H1 (cell line): ENCODE results near the gene CALHM3. TPM values are rescaled to one million over a fixed set of nuclear protein-coding genes. Genes with fewer than 3 reads are reported as not detected.

Source experiments
- CTCF ChIA-PET: fragments of 300-600 bp; sonication (Branson Sonifier 250); formaldehyde crosslinking; loops from one replicate; lab custom pipeline; 2021; ENCODE audit not compliant: partially characterized antibody; lab: Charles Lee
- POLR2A ChIA-PET: fragments of 300-600 bp; sonication (Branson Sonifier 250); formaldehyde crosslinking; loops from one replicate; lab custom pipeline; 2021; ENCODE audit warnings: inconsistent platforms; ENCODE audit not compliant: partially characterized antibody; lab: Charles Lee
- DNase-seq, 2 experiments: peaks; one replicate each; pipeline versions ENCODE4 v3.0.0 to v3.0.0-alpha.2; 2010 to 2022; ENCODE audit warnings: low spot score in 2 of 2, low read depth in 1 of 2, mixed read lengths in 1 of 2
- FAIRE-seq: peaks from 2 replicates; lab custom pipeline; 2011; peaks lifted over from hg19 to GRCh38; lab: Jason Lieb, UNC
- H2AFZ ChIP-seq: 2 replicates; pipeline ENCODE4 v1.8.1; 2012; ENCODE audit warnings: low read length, inconsistent platforms
- H2AK5ac ChIP-seq: 2 replicates; pipeline ENCODE4 v1.6.1; 2013; ENCODE audit warnings: low read depth, low read length
- H2BK120ac ChIP-seq: replicated peaks from 2 replicates; pipeline ENCODE3; 2013; ENCODE audit warnings: low read depth, low read length, inconsistent platforms
- H2BK12ac ChIP-seq: 2 replicates; pipeline ENCODE4 v1.6.1; 2013; ENCODE audit warnings: low read depth, low read length
- H2BK15ac ChIP-seq: 2 replicates; pipeline ENCODE4 v1.6.1; 2013; ENCODE audit warnings: low read length
- H2BK20ac ChIP-seq: 2 replicates; pipeline ENCODE4 v1.6.1; 2013; ENCODE audit warnings: low read length
- H2BK5ac ChIP-seq: 2 replicates; pipeline ENCODE4 v1.6.1; 2013; ENCODE audit warnings: low read depth, low read length
- H3K14ac ChIP-seq: 2 replicates; pipeline ENCODE4 v1.6.1; 2013; ENCODE audit warnings: inconsistent platforms; ENCODE audit not compliant: insufficient read length
- H3K18ac ChIP-seq: 2 replicates; pipeline ENCODE4 v1.6.1; 2013; ENCODE audit warnings: low read length; ENCODE audit errors: extremely low read depth
- H3K23ac ChIP-seq: 2 replicates; pipeline ENCODE4 v1.6.1; 2013; ENCODE audit warnings: inconsistent platforms; ENCODE audit not compliant: insufficient read length
- H3K23me2 ChIP-seq: 2 replicates; pipeline ENCODE4 v1.6.1; 2013; ENCODE audit warnings: low read depth, low read length
- H3K27ac ChIP-seq: 2 replicates; pipeline ENCODE4 v1.6.1; 2011; ENCODE audit warnings: low read depth, low read length, inconsistent platforms
- H3K27me3 ChIP-seq, 4 experiments: replicated peaks in 1 of 4; 1 replicate in 1 of 4; 2 replicates in 3 of 4; pipeline versions ENCODE4 v1.6.1 to v1.8.1; 2011 to 2013; ENCODE audit warnings: low read length in 3 of 4, mild to moderate bottlenecking in 3 of 4, inconsistent platforms in 2 of 4, mixed read lengths in 2 of 4, moderate library complexity in 1 of 4; ENCODE audit not compliant: control insufficient read depth in 3 of 4, insufficient read depth in 3 of 4; ENCODE audit errors: extremely low read depth in 1 of 4
- H3K36me3 ChIP-seq, 4 experiments: 2 replicates each; pipeline versions ENCODE4 v1.6.1 to v1.8.1; 2011 to 2013; ENCODE audit warnings: mild to moderate bottlenecking in 4 of 4, low read length in 3 of 4, moderate library complexity in 2 of 4, control low read depth in 1 of 4, inconsistent platforms in 1 of 4; ENCODE audit not compliant: insufficient read depth in 4 of 4, control insufficient read depth in 2 of 4
- H3K4ac ChIP-seq: replicated peaks from 2 replicates; pipeline ENCODE3; 2013; ENCODE audit warnings: low read length, low read depth, mixed read lengths, inconsistent platforms; ENCODE audit not compliant: insufficient read length
- H3K4me1 ChIP-seq, 4 experiments: replicated peaks in 1 of 4; 1 replicate in 1 of 4; 2 replicates in 3 of 4; pipeline versions ENCODE4 v1.6.1 to v1.8.1; 2011 to 2013; ENCODE audit warnings: low read length in 3 of 4, inconsistent platforms in 2 of 4, mixed read lengths in 1 of 4; ENCODE audit not compliant: insufficient read depth in 4 of 4, control insufficient read depth in 3 of 4
- H3K4me2 ChIP-seq, 2 experiments: 2 replicates each; pipeline versions ENCODE4 v1.6.1 to v1.8.1; 2011 to 2013; ENCODE audit warnings: low read depth in 2 of 2, low read length in 2 of 2, control low read depth in 1 of 2, inconsistent platforms in 1 of 2, mild to moderate bottlenecking in 1 of 2; ENCODE audit not compliant: insufficient read depth in 1 of 2
- H3K4me3 ChIP-seq, 4 experiments: fragments of 200-600, 300-600 bp in 1 of 4; sonication (generic), shearing (Covaris generic), sonication (Bioruptor Twin) in 1 of 4; 2 replicates each; pipeline versions ENCODE4 v1.5.1 to v1.8.1; 2011 to 2016; ENCODE audit warnings: low read length in 4 of 4, low read depth in 3 of 4, control low read depth in 2 of 4, inconsistent platforms in 2 of 4, mild to moderate bottlenecking in 2 of 4, mixed read lengths in 1 of 4, moderate library complexity in 1 of 4; ENCODE audit not compliant: insufficient read depth in 2 of 4; ENCODE audit errors: extremely low read depth in 1 of 4
- H3K56ac ChIP-seq: replicated peaks from 2 replicates; pipeline ENCODE3; 2013; ENCODE audit warnings: low read depth, mild to moderate bottlenecking, mixed read lengths, low read length, inconsistent platforms; ENCODE audit not compliant: insufficient read length
- H3K79me1 ChIP-seq: 2 replicates; pipeline ENCODE4 v1.6.1; 2013; ENCODE audit warnings: low read depth, low read length, control low read depth
- H3K79me2 ChIP-seq, 2 experiments: 2 replicates each; pipeline versions ENCODE4 v1.6.1 to v1.8.1; 2012 to 2013; ENCODE audit warnings: low read length in 2 of 2, mild to moderate bottlenecking in 2 of 2, inconsistent platforms in 1 of 2; ENCODE audit not compliant: insufficient read depth in 2 of 2, control insufficient read depth in 1 of 2
- H3K9ac ChIP-seq, 4 experiments: replicated peaks in 1 of 4; 1 replicate in 1 of 4; 2 replicates in 3 of 4; pipeline versions ENCODE4 v1.6.1 to v1.8.1; 2011 to 2013; ENCODE audit warnings: low read depth in 3 of 4, low read length in 3 of 4, control low read depth in 2 of 4, mild to moderate bottlenecking in 2 of 4, moderate library complexity in 2 of 4, inconsistent platforms in 1 of 4; ENCODE audit errors: extremely low read depth in 1 of 4
- H3K9me3 ChIP-seq, 2 experiments: 2 replicates each; pipeline versions ENCODE4 v1.6.1 to v1.8.1; 2012 to 2013; ENCODE audit warnings: mild to moderate bottlenecking in 2 of 2, moderate library complexity in 2 of 2, control low read depth in 1 of 2, inconsistent platforms in 1 of 2, low read depth in 1 of 2, low read length in 1 of 2, mixed read lengths in 1 of 2; ENCODE audit not compliant: insufficient read depth in 2 of 2
- H4K20me1 ChIP-seq, 2 experiments: replicated peaks in 1 of 2; 2 replicates each; pipeline versions ENCODE3 to v1.8.1; 2011 to 2013; ENCODE audit warnings: inconsistent platforms in 2 of 2, low read length in 2 of 2, mild to moderate bottlenecking in 1 of 2; ENCODE audit not compliant: insufficient read depth in 2 of 2, control insufficient read depth in 1 of 2
- H4K5ac ChIP-seq: 2 replicates; pipeline ENCODE4 v1.6.1; 2013; ENCODE audit warnings: low read length, low read depth, mixed read lengths, inconsistent platforms; ENCODE audit not compliant: insufficient read length
- H4K8ac ChIP-seq: 2 replicates; pipeline ENCODE4 v1.8.0; 2013; ENCODE audit warnings: mild to moderate bottlenecking, moderate library complexity, low read length, inconsistent platforms; ENCODE audit not compliant: insufficient read depth; ENCODE audit errors: extremely low read depth
- H4K91ac ChIP-seq: replicated peaks from 2 replicates; pipeline ENCODE3; 2013; ENCODE audit warnings: low read length, mixed read lengths, inconsistent platforms; ENCODE audit not compliant: insufficient read length
- CEBPB ChIP-seq: IDR thresholded peaks from 2 replicates; pipeline ENCODE4 v1.6.1; 2012; ENCODE audit warnings: low read depth, low read length
- CREB1 ChIP-seq: IDR thresholded peaks from 2 replicates; pipeline ENCODE4 v1.6.1; 2012; ENCODE audit warnings: inconsistent platforms
- CTBP2 ChIP-seq: IDR thresholded peaks from 2 replicates; pipeline ENCODE4 v1.7.0; 2011; ENCODE audit warnings: borderline replicate concordance, mild to moderate bottlenecking, moderate library complexity, mixed read lengths, low read length; ENCODE audit not compliant: insufficient read depth, insufficient read length
- CTCF ChIP-seq, 3 experiments: IDR thresholded peaks; 1 replicate in 2 of 3; 2 replicates in 1 of 3; pipeline versions ENCODE4 v1.5.1 to v1.6.1; 2011; ENCODE audit warnings: low read length in 3 of 3, mild to moderate bottlenecking in 3 of 3, inconsistent platforms in 2 of 3, low read depth in 1 of 3, moderate library complexity in 1 of 3; ENCODE audit not compliant: insufficient read depth in 1 of 3; ENCODE audit errors: control extremely low read depth in 1 of 3
- NANOG ChIP-seq: IDR thresholded peaks from 2 replicates; pipeline ENCODE4 v1.6.1; 2011; ENCODE audit warnings: low read length, low read depth, mild to moderate bottlenecking, inconsistent platforms; ENCODE audit not compliant: insufficient read depth, poor library complexity, severe bottlenecking
- POU5F1 ChIP-seq: IDR thresholded peaks from 2 replicates; pipeline ENCODE4 v1.6.1; 2011; ENCODE audit warnings: low read depth, mild to moderate bottlenecking, low read length, moderate library complexity
- RNF2 ChIP-seq: fragments of 200-900, 300-1000 bp; sonication (generic); IDR thresholded peaks from 2 replicates; pipeline ENCODE4 v1.7.1; 2016; ENCODE audit warnings: borderline replicate concordance, low read depth, mild to moderate bottlenecking, antibody characterized with exemption, low read length; ENCODE audit not compliant: poor library complexity, severe bottlenecking; ENCODE audit errors: missing control alignments
- RXRA ChIP-seq: IDR thresholded peaks from 2 replicates; pipeline ENCODE4 v1.6.1; 2011; ENCODE audit warnings: low read depth, mild to moderate bottlenecking, low read length, moderate library complexity; ENCODE audit not compliant: insufficient read depth
- WGBS, 2 experiments: shearing (Covaris generic) in 1 of 2; methylation state at CpG; one replicate each; pipeline versions ENCODE4 v1.1.6 to v1.1.7; 2013 to 2015; ENCODE audit warnings: low lambda C conversion rate in 2 of 2, mixed read lengths in 2 of 2, inconsistent platforms in 1 of 2, low coverage in 1 of 2, missing lambda C conversion rate in 1 of 2; ENCODE audit not compliant: insufficient replicate concordance in 2 of 2, insufficient coverage in 1 of 2, insufficient read length in 1 of 2; ENCODE audit errors: extremely low coverage in 1 of 2, missing lambda C conversion rate in 1 of 2; 5-methylcytosine and 5-hydroxymethylcytosine counted together
- polyA plus RNA-seq, 7 experiments: library from polyadenylated mRNA; depleted of rRNA in 3 of 7; stranded (reverse) in 5 of 7; unstranded in 2 of 7; fragments of >200 nt in 5 of 7; fragments of 200-250 nt in 2 of 7; gene quantifications; 1 replicate in 5 of 7; 2 replicates in 1 of 7; 4 replicates in 1 of 7; pipeline versions ENCODE4 v1.2.1 to v1.2.3, GENCODE V29; 2011 to 2013; ENCODE audit warnings: missing spikeins in 2 of 7, mixed read lengths in 2 of 7
- total RNA-seq: library from RNA; stranded (reverse); fragmentation: NEBNext Ultra II Directional; extraction: Animal tissue kit (Norgen Biotek cat#: 25700); gene quantifications from 2 replicates; pipeline ENCODE4 v1.2.1, GENCODE V29; 2021

The CALHM3 gene
- total and polyA plus RNA-seq, 2 of the 8 experiments (the other 6 are each of a cell fraction or from before 2014, with no cell fraction given): 0.17 to 0.60 TPM

- Histone ChIP-seq H3K27ac (no peak overlapping the region), H2BK5ac (no peak overlapping the region), H3K14ac (no peak overlapping the region), H3K23me2 (no peaks in the 10 kb centered on the region), H3K79me2 (no peaks in the 10 kb centered on the region), H2BK120ac (no peak overlapping the region), H3K4ac (no peak overlapping the region), H3K9ac (no peak overlapping the region), H3K18ac (no peak overlapping the region), H3K27me3 (peaks cover 0 to 8% (median 6%) of the 10 kb centered on the region in 4 experiments; a peak in 6 of 7 replicates), H3K23ac (no peak overlapping the region), H4K20me1 (no peaks in the 10 kb centered on the region), H3K56ac (no peak overlapping the region), H2BK12ac (no peak overlapping the region), H4K8ac (no peak overlapping the region; the same call in 1 of the 2 replicates), H3K9me3 (no peaks in the 10 kb centered on the region), H4K91ac (no peak overlapping the region), H2BK15ac (no peak overlapping the region), H2AFZ (no peak overlapping the region), H2BK20ac (no peak overlapping the region), H3K4me1 (no peaks in the 10 kb centered on the region), H3K79me1 (no peaks in the 10 kb centered on the region), H2AK5ac (no peak overlapping the region), H4K5ac (no peak overlapping the region), H3K4me2 (peak overlapping the region in 1 of 2 experiments; percentile 2; a peak in 1 of 4 replicates), H3K36me3 (no peaks in the 10 kb centered on the region), H3K4me3 (no peak overlapping the region)
- ChIA-PET POLR2A (no interaction called here), CTCF (interaction anchor here (0.6 to 5.4 kb wide), 6 partner anchors 10 to 65 kb away, joined by 3 to 37 read pairs (median 4); partner anchors contain the start of gene CALHM2)
- DNase-seq: no peak
- no peak for FAIRE-seq
- TF ChIP-seq RNF2 (no peak), RXRA (no peak), CTCF (IDR thresholded peaks at IDR 0.05; ENCODE audit: control extremely low read depth in 1 of 3, insufficient read depth in 1 of 3, low read depth in 1 of 3, low read length in 3 of 3) (no peak), NANOG (no peak), CREB1 (no peak), CEBPB (no peak), CTBP2 (no peak), POU5F1 (no peak)
- 75% methylated on average over 7 of the region's 7 CpGs; no CpG with 5 or more reads in 1 of the 2 experiments for WGBS, 2 experiments
Observed at GRCh38 chr10:103499881-103500280, 20.8 kb upstream of the CALHM3 start.
